Measurements from ENCODE around the gene POR.

GRCh38 chr7:75991531-75992082, 76.7 kb downstream of the POR start:
- TF ChIP-seq CTCF (IDR thresholded peaks at IDR 0.05; ENCODE audit: low read depth, low read length, missing input control) (no peak), ZBTB33 (IDR thresholded peaks at IDR 0.05) (no peak), HNF4A (conservative IDR thresholded peaks at IDR 0.05) (no peak), MAX (IDR thresholded peaks at IDR 0.05) (no peak), YY1 (IDR thresholded peaks at IDR 0.05) (no peak), REST (IDR thresholded peaks at IDR 0.05) (no peak), GABPA (IDR thresholded peaks at IDR 0.05 in 1 of 2, conservative IDR thresholded peaks at IDR 0.05 in 1 of 2) (no peak), SP1 (IDR thresholded peaks at IDR 0.05) (no peak), JUND (IDR thresholded peaks at IDR 0.05) (no peak), ATF3 (IDR thresholded peaks at IDR 0.05) (no peak), RXRA (IDR thresholded peaks at IDR 0.05) (no peak), NR2F2 (IDR thresholded peaks at IDR 0.05) (no peak)

All from liver (tissue), 3 donors.